ENCODE data around the gene LYST. TPM values are rescaled to one million over a fixed set of nuclear protein-coding genes. Genes with fewer than 3 reads are reported as not detected.
"Not testable (repeated sequence)": the region's sequence is repeated elsewhere in the genome, so short reads cannot be mapped to it uniquely, and the experiment has no call there.

LYST gene
- total and polyA plus RNA-seq, 8 donors, result 1.7 to 95.6 (median 17.9) TPM

DNA sequence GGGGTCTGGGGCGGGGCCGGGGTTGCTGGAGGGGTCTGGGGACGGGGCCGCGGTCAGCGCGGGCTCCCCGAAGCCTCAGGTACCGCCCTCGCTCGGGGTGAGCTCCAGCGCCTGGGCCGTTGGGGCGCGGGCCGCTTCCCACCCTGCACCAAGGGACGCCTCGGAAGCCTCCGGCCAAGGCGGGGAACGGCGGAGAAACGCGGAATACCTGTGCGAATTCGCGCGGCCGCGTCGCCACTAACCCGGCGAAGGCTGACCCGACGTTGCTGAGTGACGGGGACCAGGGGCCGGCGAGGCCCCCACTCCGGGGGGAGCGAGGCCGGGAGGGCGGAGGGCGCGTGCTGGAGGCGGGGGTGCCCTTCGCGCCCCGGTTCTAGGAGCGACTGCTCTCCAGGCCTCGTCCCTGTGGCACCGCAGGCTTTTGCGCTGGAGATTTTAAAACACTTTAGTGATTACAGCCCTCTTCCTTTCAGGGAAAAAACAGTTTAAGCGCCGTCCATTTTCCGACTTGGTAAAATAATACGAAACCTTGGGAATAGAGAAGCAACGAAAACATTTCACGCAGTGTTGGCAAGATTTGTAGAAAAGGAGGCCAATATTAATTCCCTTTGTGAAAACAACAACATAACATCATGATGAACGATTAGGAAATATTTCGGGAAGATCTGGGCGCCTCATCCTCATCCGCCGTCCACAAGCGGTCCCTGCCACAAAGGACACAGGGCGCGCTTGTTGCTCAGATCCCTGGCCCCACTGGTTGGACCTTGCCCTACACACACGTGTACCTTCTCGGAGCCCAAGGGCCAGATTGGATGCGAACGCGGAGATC, 216.2 kb downstream of the LYST start:
- intact Hi-C loops (cut with DNase I; ENCODE audit: low total_unique reads), result no loop called here
- WGBS, 5 donors, result 2 to 6% (median 4%) methylated on average over 44 to 71 of the region's 71 CpGs
- Histone ChIP-seq H3K4me1 (peaks cover 25 to 32% (median 30%) of the 10 kb centered on the region in 4 donors), H3K27ac (peak overlapping the region in 4 of 5 donors; percentile 22 to 58 (median 36)), H3K36me3 (no peaks in the 10 kb centered on the region), H3K9me3 (peaks cover 0 to 5% (median 2%) of the 10 kb centered on the region in 4 donors), H3K27me3 (peaks cover 0 to 90% (median 51%) of the 10 kb centered on the region in 3 donors), H3K4me3 (peak overlapping the region; percentile 51 to 75 (median 58))
- DNase-seq, result peak in 1 of 2 donors; percentile 68
- TF ChIP-seq CTCF (IDR thresholded peaks at IDR 0.05), result no peak
- TF ChIP-seq POLR2A (IDR thresholded peaks at IDR 0.05), result no peak
- TF ChIP-seq EP300 (IDR thresholded peaks at IDR 0.05), result no peak
- TF ChIP-seq POLR2AphosphoS5 (IDR thresholded peaks at IDR 0.05), result no peak

GRCh38 chr1:235649368-235650163, 217.1 kb downstream of the LYST start, which contains the start of gene GNG4:
TSS of gene GNG4 (minus strand) at chr1:235649784. CDS start at chr1:235583838, 65,946 bp downstream.
- Histone ChIP-seq H3K9me3 (peaks cover 0 to 5% (median 2%) of the 10 kb centered on the region in 4 donors), H3K36me3 (no peaks in the 10 kb centered on the region), H3K27me3 (peaks cover 0 to 91% (median 54%) of the 10 kb centered on the region in 3 donors), H3K4me3 (peak within 1 kb of the TSS; percentile 51 to 75 (median 58)), H3K27ac (peak within 1 kb of the TSS; percentile 22 to 62 (median 50)), H3K4me1 (peaks cover 25 to 32% (median 30%) of the 10 kb centered on the region in 4 donors)
- intact Hi-C loops (cut with DNase I; ENCODE audit: low total_unique reads), result no loop called here
- peak in 1 of 2 donors; percentile 79 for DNase-seq
- TF ChIP-seq POLR2AphosphoS5 (IDR thresholded peaks at IDR 0.05), result no peak
- no peak for TF ChIP-seq CTCF (IDR thresholded peaks at IDR 0.05)
- TF ChIP-seq EP300 (IDR thresholded peaks at IDR 0.05), result no peak
- WGBS, 5 donors, result 0 to 1% (median 1%) methylated on average over 14 to 111 of the region's 111 CpGs

- H3K36me3 ChIP-seq, result no peaks in the 10 kb centered on the region
- DNase-seq, result peak; percentile 56 to 92
- H3K4me1 ChIP-seq, result peaks cover 25 to 32% (median 30%) of the 10 kb centered on the region in 4 donors
- peaks cover 0 to 90% (median 54%) of the 10 kb centered on the region in 3 donors for H3K27me3 ChIP-seq
- no peaks in the 10 kb centered on the region for H3K9me3 ChIP-seq
- H3K27ac ChIP-seq, result peak overlapping the region in 3 of 5 donors; percentile 32 to 62 (median 58)
- peak overlapping the region; percentile 51 to 75 (median 58) for H3K4me3 ChIP-seq
- TF ChIP-seq EP300 (IDR thresholded peaks at IDR 0.05) (no peak), POLR2A (IDR thresholded peaks at IDR 0.05) (no peak), CTCF (IDR thresholded peaks at IDR 0.05) (no peak), POLR2AphosphoS5 (IDR thresholded peaks at IDR 0.05) (no peak)
- 0 to 3% (median 1%) methylated on average over 18 to 30 of the region's 30 CpGs for WGBS, 5 donors
- intact Hi-C loops (cut with DNase I; ENCODE audit: low total_unique reads), result no loop called here
Observed at GRCh38 chr1:235648954-235649367, 217.7 kb downstream of the LYST start.

GRCh38 chr1:235648407-235648907, 218.2 kb downstream of the LYST start:
- peak in 1 of 2 donors; percentile 59 for DNase-seq
- H3K4me1 ChIP-seq, result peaks cover 25 to 32% (median 30%) of the 10 kb centered on the region in 4 donors
- no peaks in the 10 kb centered on the region for H3K9me3 ChIP-seq
- intact Hi-C loops (cut with DNase I; ENCODE audit: low total_unique reads), result no loop called here
- peak overlapping the region in 2 of 5 donors; percentile 58 to 62 for H3K27ac ChIP-seq
- 6 to 10% (median 7%) methylated on average over 30 to 31 of the region's 31 CpGs for WGBS, 5 donors
- no peaks in the 10 kb centered on the region for H3K36me3 ChIP-seq
- peaks cover 0 to 85% (median 54%) of the 10 kb centered on the region in 3 donors for H3K27me3 ChIP-seq
- peak overlapping the region; percentile 51 to 75 (median 58) for H3K4me3 ChIP-seq
- TF ChIP-seq EP300 (IDR thresholded peaks at IDR 0.05) (no peak), POLR2AphosphoS5 (IDR thresholded peaks at IDR 0.05) (no peak)

DNA sequence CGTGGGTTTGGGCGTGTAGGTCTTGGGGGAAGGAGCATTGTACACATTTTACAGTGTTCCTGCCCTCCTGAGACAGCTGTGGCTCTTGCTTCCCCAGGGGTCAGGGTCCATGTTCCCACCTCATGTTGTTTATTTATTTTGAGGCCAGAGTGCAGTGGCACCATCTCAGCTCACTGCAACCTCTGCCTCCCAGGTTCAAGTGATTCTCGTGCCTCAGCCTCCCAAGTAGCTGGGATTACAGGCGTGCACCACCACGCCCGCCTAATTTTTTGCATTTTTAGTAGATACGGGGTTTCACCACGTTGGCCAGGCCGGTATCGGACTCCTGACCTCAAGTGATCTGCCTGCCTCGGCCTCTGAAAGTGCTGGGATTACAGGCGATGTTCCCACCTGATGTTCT, 219.2 kb downstream of the LYST start:
- 81 to 88% (median 83%) methylated on average over 12 of the region's 12 CpGs for WGBS, 5 donors
- intact Hi-C loops (cut with DNase I; ENCODE audit: low total_unique reads); H3K9me3 ChIP-seq; H3K36me3 ChIP-seq; H3K27ac ChIP-seq; DNase-seq; H3K4me3 ChIP-seq: not testable (repeated sequence)
- Histone ChIP-seq H3K4me1 (peaks cover 25 to 33% (median 30%) of the 10 kb centered on the region in 4 donors), H3K27me3 (peaks cover 0 to 85% (median 54%) of the 10 kb centered on the region in 3 donors)

Measured in stomach (tissue), 9 donors.